K562 (cell line): ENCODE results near the gene SPATA32. TPM values are rescaled to one million over a fixed set of nuclear protein-coding genes. Genes with fewer than 3 reads are reported as not detected.

Source experiments
- ARID4B ChIP-seq: sonication (generic); formaldehyde crosslinking; IDR thresholded peaks from 2 replicates; pipeline ENCODE4 v1.8.0; 2022; ENCODE audit warnings: mild to moderate bottlenecking, missing genetic modification reagents
- BRD4 ChIP-seq: fragments of 200-600 bp; sonication (generic); IDR thresholded peaks from 2 replicates; pipeline ENCODE4 v1.6.1; 2017; ENCODE audit warnings: inconsistent platforms
- E2F6 ChIP-seq, 2 experiments: IDR thresholded peaks; 2 replicates each; pipeline ENCODE4 v1.6.1; 2011; ENCODE audit warnings: borderline replicate concordance in 1 of 2, control low read depth in 1 of 2, low read depth in 1 of 2, low read length in 1 of 2, mild to moderate bottlenecking in 1 of 2, mixed read lengths in 1 of 2, moderate library complexity in 1 of 2; ENCODE audit not compliant: insufficient read depth in 1 of 2, insufficient read length in 1 of 2, poor library complexity in 1 of 2, severe bottlenecking in 1 of 2; ENCODE audit errors: extremely low read depth in 1 of 2
- EP400 ChIP-seq: fragments of 450-650 bp; IDR thresholded peaks from 2 replicates; pipeline ENCODE4 v1.6.1; 2017; ENCODE audit warnings: antibody characterized with exemption, mild to moderate bottlenecking, moderate library complexity
- EWSR1 ChIP-seq: fragments of 450-650 bp; IDR thresholded peaks from 2 replicates; pipeline ENCODE4 v1.6.1; 2018; ENCODE audit warnings: borderline replicate concordance, mild to moderate bottlenecking, low read depth, moderate library complexity; ENCODE audit not compliant: partially characterized antibody
- GATA2 ChIP-seq: sonication (generic); formaldehyde crosslinking; IDR thresholded peaks from 2 replicates; pipeline ENCODE4 v1.4.0; 2020; ENCODE audit warnings: mild to moderate bottlenecking, missing genetic modification reagents
- JUN ChIP-seq, 2 experiments: sonication (generic) in 1 of 2; formaldehyde crosslinking in 1 of 2; IDR thresholded peaks; 2 replicates each; pipeline versions ENCODE4 v1.6.1 to v1.8.0; 2012 to 2022; ENCODE audit warnings: borderline replicate concordance in 2 of 2, mild to moderate bottlenecking in 2 of 2, improper control_type of control experiment in 1 of 2, low read depth in 1 of 2, low read length in 1 of 2, missing genetic modification reagents in 1 of 2
- MBD1 ChIP-seq: fragments of 250-450 bp; sonication (Bioruptor Pico); IDR thresholded peaks from 2 replicates; pipeline ENCODE4 v1.8.0; 2022; ENCODE audit warnings: inconsistent platforms
- MCM3 ChIP-seq: fragments of 450-650 bp; IDR thresholded peaks from 2 replicates; pipeline ENCODE4 v1.6.1; 2016
- NFE2 ChIP-seq: IDR thresholded peaks from 2 replicates; pipeline ENCODE4 v1.6.1; 2014; ENCODE audit warnings: antibody characterized with exemption, low read depth
- NUFIP1 ChIP-seq: fragments of 450-650 bp; IDR thresholded peaks from 2 replicates; pipeline ENCODE4 v1.6.1; 2018; ENCODE audit not compliant: partially characterized antibody
- POLR3A ChIP-seq: IDR thresholded peaks from 2 replicates; pipeline ENCODE4 v1.6.1; 2011; ENCODE audit warnings: borderline replicate concordance, mild to moderate bottlenecking, moderate library complexity; ENCODE audit not compliant: insufficient read length, insufficient read depth; ENCODE audit errors: extremely low read depth
- POLR3G ChIP-seq: IDR thresholded peaks from 2 replicates; pipeline ENCODE4 v1.6.1; 2011; ENCODE audit not compliant: insufficient read length, insufficient replicate concordance; ENCODE audit errors: extremely low read depth
- SRSF3 ChIP-seq: fragments of 200-400 bp; formaldehyde crosslinking; IDR thresholded peaks from 2 replicates; pipeline ENCODE4 v1.6.1; 2016; ENCODE audit warnings: mild to moderate bottlenecking, low read length, moderate library complexity; ENCODE audit not compliant: insufficient read depth
- TOE1 ChIP-seq, 2 experiments: fragments of 450-650 bp in 1 of 2; sonication (generic) in 1 of 2; formaldehyde crosslinking in 1 of 2; IDR thresholded peaks; 2 replicates each; pipeline versions ENCODE4 v1.7.1 to v1.8.0; 2016 to 2022; ENCODE audit warnings: borderline replicate concordance in 2 of 2, mild to moderate bottlenecking in 2 of 2, antibody characterized with exemption in 1 of 2, inconsistent platforms in 1 of 2, low read depth in 1 of 2, missing genetic modification reagents in 1 of 2, moderate library complexity in 1 of 2
- ZNF507 ChIP-seq: conservative IDR thresholded peaks from 2 replicates; pipeline ENCODE4 v1.6.1; 2017; ENCODE audit warnings: missing genetic modification characterization, missing compliant biosample characterization
- ZNF57 ChIP-seq: fragments of 450-650 bp; formaldehyde crosslinking; IDR thresholded peaks from 2 replicates; pipeline ENCODE4 v1.4.0; 2020; ENCODE audit warnings: mild to moderate bottlenecking, moderate library complexity
- ZNF696 ChIP-seq: fragments of 250-450 bp; sonication (Bioruptor Pico); conservative IDR thresholded peaks from 2 replicates; pipeline ENCODE4 v1.4.0; 2020; ENCODE audit warnings: mild to moderate bottlenecking, moderate library complexity
- ZZZ3 ChIP-seq: fragments of 450-650 bp; IDR thresholded peaks from 2 replicates; pipeline ENCODE4 v1.6.1; 2016; ENCODE audit warnings: antibody characterized with exemption, mild to moderate bottlenecking, moderate library complexity
- polyA plus RNA-seq, 8 experiments: library from polyadenylated mRNA; depleted of rRNA in 4 of 8; stranded (reverse) in 5 of 8; unstranded in 3 of 8; fragments of >200 nt; fragmentation: Nextera tagmentation in 2 of 8; fragmentation: Illumina TruSeq in 1 of 8; extraction: Ambion mirVana in 2 of 8; extraction: Trizol in 1 of 8; gene quantifications; 2 replicates each; pipeline versions ENCODE4 v1.2.1 to v1.2.3, GENCODE V29; 2011 to 2014; ENCODE audit warnings: inconsistent platforms in 1 of 8, missing spikeins in 1 of 8
- total RNA-seq, 7 experiments: library from RNA; depleted of rRNA in 6 of 7; stranded (reverse); fragments of >200 nt in 6 of 7; fragmentation: Illumina TruSeq in 2 of 7; extraction: Trizol in 2 of 7; gene quantifications; 2 replicates each; pipeline versions ENCODE4 v1.2.1 to v1.2.3, GENCODE V29; 2011 to 2021; ENCODE audit warnings: low replicate concordance in 1 of 7

Gene SPATA32
- total and polyA plus RNA-seq, 9 of the 15 experiments (the other 6 are each of a cell fraction or from before 2014, with no cell fraction given), result 0.03 to 0.06 TPM; not detected in 7

DNA sequence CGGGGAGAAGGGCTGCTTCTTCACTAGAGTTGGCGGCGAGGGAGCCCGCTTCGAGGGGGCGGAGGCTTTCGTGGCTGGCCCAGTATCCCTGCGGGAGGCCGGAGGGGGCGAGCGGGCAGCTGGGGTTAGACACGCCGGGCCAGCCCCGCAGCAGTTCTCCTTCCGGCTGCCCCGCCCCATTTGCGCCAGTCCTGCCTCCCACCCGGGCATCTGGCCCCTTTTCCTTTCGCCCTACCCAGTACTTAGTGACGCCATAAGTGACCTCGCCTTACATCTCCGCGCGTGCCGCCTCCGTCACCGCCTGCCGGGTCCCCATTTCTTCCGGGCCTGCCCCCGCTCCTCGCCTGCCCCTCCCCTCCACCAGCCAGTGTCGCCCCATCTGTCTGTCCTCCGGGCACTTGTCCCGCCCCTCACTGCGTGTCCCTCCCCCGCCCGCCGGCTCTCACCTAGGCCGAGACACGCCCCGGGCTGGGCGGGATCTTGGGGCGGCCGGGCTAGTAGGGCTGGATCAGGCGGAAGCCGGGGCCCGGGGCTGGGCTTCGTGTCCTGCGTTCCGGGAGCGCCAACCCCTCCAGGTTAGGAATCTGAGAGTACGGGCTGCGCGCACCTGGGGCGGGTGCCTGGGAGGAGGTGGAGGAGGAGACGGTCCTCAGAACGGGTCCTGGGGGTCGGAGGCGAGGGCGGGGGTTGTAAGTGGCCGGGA, 14.3 kb downstream of the SPATA32 start (continued):
- TF ChIP-seq E2F6 (IDR thresholded peaks at IDR 0.05; ENCODE audit: borderline replicate concordance in 1 of 2, extremely low read depth in 1 of 2, insufficient read depth in 1 of 2, insufficient read length in 1 of 2, low read depth in 1 of 2, low read length in 1 of 2, poor library complexity in 1 of 2, severe bottlenecking in 1 of 2), result peak in 1 of 2 experiments; percentile 49
- no peak for TF ChIP-seq TOE1 (IDR thresholded peaks at IDR 0.05; ENCODE audit: borderline replicate concordance)
- TF ChIP-seq TOE1 (CRISPR knock-in tag; IDR thresholded peaks at IDR 0.05; ENCODE audit: borderline replicate concordance, low read depth), result no peak
- TF ChIP-seq EWSR1, result no peak
- TF ChIP-seq NUFIP1, result no peak
- no peak for TF ChIP-seq SRSF3
- TF ChIP-seq ZNF507 (tag), result no peak
- no peak for TF ChIP-seq ZZZ3
- no peak for TF ChIP-seq ZNF696
- TF ChIP-seq GATA2 (CRISPR knock-in tag), result no peak
- TF ChIP-seq JUN (IDR thresholded peaks at IDR 0.05; ENCODE audit: borderline replicate concordance, low read depth, low read length), result no peak
- no peak for TF ChIP-seq JUN (CRISPR knock-in tag; IDR thresholded peaks at IDR 0.05; ENCODE audit: borderline replicate concordance)
- no peak for TF ChIP-seq MCM3
- TF ChIP-seq POLR3A, result no peak
- TF ChIP-seq NFE2, result no peak
- TF ChIP-seq POLR3G, result no peak
- TF ChIP-seq BRD4, result no peak
- no peak for TF ChIP-seq ZNF57 (CRISPR knock-in tag)
- no peak for TF ChIP-seq MBD1 (CRISPR knock-in tag)
- TF ChIP-seq ARID4B (CRISPR knock-in tag), result no peak
- TF ChIP-seq EP400, result peak; percentile 74
